Testis (tissue), 2 donors: Measurements from ENCODE around the gene OTOP2.

ENCODE experiments used
- POLR2A ChIP-seq: fragments of 450-650 bp; IDR thresholded peaks from one replicate; pipeline ENCODE4 v1.6.1; 2017; ENCODE audit warnings: antibody characterized with exemption, mild to moderate bottlenecking, moderate library complexity
- TF ChIP-seq, protein P1 (sequence below), 3 experiments: fragments of 450-650 bp in 2 of 3; fragments of 200-600 bp in 1 of 3; sonication (generic) in 1 of 3; IDR thresholded peaks; one replicate each; pipeline ENCODE4 v1.5.1; 2016 to 2019; ENCODE audit warnings: antibody characterized with exemption in 3 of 3, mild to moderate bottlenecking in 2 of 3, moderate library complexity in 1 of 3

DNA sequence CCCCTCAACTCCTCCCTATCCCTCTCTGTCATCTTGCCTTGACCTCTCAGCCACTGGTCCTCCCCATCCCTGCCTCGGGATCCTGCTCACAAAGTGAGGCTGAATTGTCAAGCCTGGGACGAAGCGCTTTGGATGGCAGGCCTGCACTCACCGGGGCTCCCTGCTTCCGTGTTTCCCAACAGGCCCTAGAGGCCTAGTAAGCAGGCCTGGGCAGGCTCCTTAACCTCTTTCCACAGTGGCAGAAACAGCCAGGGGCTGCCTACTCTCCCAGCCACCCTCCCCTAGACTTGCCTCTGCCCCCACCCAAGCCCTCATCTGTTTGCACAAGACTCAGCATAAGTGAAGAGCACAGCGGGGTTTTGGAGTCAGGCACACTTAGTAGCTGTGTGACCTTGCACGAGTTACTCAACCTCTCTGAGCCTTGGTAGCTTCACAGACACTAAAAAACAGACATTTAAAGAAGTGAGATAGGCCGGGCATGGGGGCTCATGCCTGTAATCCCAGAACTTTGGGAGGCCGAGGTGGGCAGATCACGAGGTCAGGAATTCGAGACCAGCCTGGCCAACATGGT lies 25.6 kb upstream of the OTOP2 start:
- TF ChIP-seq, protein P1, sequence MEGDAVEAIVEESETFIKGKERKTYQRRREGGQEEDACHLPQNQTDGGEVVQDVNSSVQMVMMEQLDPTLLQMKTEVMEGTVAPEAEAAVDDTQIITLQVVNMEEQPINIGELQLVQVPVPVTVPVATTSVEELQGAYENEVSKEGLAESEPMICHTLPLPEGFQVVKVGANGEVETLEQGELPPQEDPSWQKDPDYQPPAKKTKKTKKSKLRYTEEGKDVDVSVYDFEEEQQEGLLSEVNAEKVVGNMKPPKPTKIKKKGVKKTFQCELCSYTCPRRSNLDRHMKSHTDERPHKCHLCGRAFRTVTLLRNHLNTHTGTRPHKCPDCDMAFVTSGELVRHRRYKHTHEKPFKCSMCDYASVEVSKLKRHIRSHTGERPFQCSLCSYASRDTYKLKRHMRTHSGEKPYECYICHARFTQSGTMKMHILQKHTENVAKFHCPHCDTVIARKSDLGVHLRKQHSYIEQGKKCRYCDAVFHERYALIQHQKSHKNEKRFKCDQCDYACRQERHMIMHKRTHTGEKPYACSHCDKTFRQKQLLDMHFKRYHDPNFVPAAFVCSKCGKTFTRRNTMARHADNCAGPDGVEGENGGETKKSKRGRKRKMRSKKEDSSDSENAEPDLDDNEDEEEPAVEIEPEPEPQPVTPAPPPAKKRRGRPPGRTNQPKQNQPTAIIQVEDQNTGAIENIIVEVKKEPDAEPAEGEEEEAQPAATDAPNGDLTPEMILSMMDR (IDR thresholded peaks at IDR 0.05), result no peak
- no peak for TF ChIP-seq POLR2A
